Nephron progenitor cell (in vitro differentiated cells): ENCODE data around the gene FKBP5.
A peak's percentile ranks its signal among the peaks of the same experiment; 100 is the strongest.
"Not testable (repeated sequence)": the region's sequence is repeated elsewhere in the genome, so short reads cannot be mapped to it uniquely, and the experiment has no call there.

ENCODE experiments used
- DNase-seq: peaks from one replicate; pipeline ENCODE4 v3.0.0; 2021
- H3K27ac Mint-ChIP-seq: 2 replicates; pipeline ENCODE4 v1.8.0; 2021; ENCODE audit warnings: mild to moderate bottlenecking, moderate library complexity, mixed read lengths
- H3K27me3 Mint-ChIP-seq: 2 replicates; pipeline ENCODE4 v1.8.0; 2021; ENCODE audit warnings: mild to moderate bottlenecking, low read depth, mixed read lengths; ENCODE audit not compliant: poor library complexity
- H3K36me3 Mint-ChIP-seq: 2 replicates; pipeline ENCODE4 v1.8.0; 2021; ENCODE audit warnings: low read depth, mixed read lengths
- H3K4me1 Mint-ChIP-seq: 2 replicates; pipeline ENCODE4 v1.8.0; 2021; ENCODE audit warnings: mixed read lengths
- H3K4me3 Mint-ChIP-seq: 2 replicates; pipeline ENCODE4 v1.8.0; 2021; ENCODE audit warnings: mild to moderate bottlenecking, moderate library complexity, mixed read lengths
- H3K9me3 Mint-ChIP-seq: 2 replicates; pipeline ENCODE4 v1.8.0; 2021; ENCODE audit warnings: mild to moderate bottlenecking, moderate library complexity, mixed read lengths
- TF ChIP-seq, protein P1 (sequence below): fragments of 200-600 bp; sonication (generic); IDR thresholded peaks from 2 replicates; pipeline ENCODE4 v1.5.0; 2021; ENCODE audit warnings: antibody characterized with exemption

FKBP5 gene

GRCh38 chr6:35583893-35584688 is 104.6 kb downstream of the FKBP5 start:
- TF ChIP-seq, protein P1, sequence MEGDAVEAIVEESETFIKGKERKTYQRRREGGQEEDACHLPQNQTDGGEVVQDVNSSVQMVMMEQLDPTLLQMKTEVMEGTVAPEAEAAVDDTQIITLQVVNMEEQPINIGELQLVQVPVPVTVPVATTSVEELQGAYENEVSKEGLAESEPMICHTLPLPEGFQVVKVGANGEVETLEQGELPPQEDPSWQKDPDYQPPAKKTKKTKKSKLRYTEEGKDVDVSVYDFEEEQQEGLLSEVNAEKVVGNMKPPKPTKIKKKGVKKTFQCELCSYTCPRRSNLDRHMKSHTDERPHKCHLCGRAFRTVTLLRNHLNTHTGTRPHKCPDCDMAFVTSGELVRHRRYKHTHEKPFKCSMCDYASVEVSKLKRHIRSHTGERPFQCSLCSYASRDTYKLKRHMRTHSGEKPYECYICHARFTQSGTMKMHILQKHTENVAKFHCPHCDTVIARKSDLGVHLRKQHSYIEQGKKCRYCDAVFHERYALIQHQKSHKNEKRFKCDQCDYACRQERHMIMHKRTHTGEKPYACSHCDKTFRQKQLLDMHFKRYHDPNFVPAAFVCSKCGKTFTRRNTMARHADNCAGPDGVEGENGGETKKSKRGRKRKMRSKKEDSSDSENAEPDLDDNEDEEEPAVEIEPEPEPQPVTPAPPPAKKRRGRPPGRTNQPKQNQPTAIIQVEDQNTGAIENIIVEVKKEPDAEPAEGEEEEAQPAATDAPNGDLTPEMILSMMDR: peak; percentile 77
- no peak overlapping the region for H3K27ac Mint-ChIP-seq
- H3K27me3 Mint-ChIP-seq: no peaks in the 10 kb centered on the region
- DNase-seq: peak; percentile 71
- H3K4me3 Mint-ChIP-seq: no peak overlapping the region
- H3K4me1 Mint-ChIP-seq: peaks cover 7% of the 10 kb centered on the region
- H3K36me3 Mint-ChIP-seq: peaks cover 5% of the 10 kb centered on the region
- H3K9me3 Mint-ChIP-seq: no peaks in the 10 kb centered on the region

GRCh38 chr6:35582315-35582714 is 106.4 kb downstream of the FKBP5 start:
- H3K36me3 Mint-ChIP-seq: peaks cover 7% of the 10 kb centered on the region
- H3K4me3 Mint-ChIP-seq: no peak overlapping the region
- H3K27me3 Mint-ChIP-seq: no peaks in the 10 kb centered on the region
- H3K4me1 Mint-ChIP-seq: peaks cover 7% of the 10 kb centered on the region
- DNase-seq: no peak
- H3K9me3 Mint-ChIP-seq: no peaks in the 10 kb centered on the region
- no peak overlapping the region for H3K27ac Mint-ChIP-seq
- TF ChIP-seq, protein P1: no peak

DNA sequence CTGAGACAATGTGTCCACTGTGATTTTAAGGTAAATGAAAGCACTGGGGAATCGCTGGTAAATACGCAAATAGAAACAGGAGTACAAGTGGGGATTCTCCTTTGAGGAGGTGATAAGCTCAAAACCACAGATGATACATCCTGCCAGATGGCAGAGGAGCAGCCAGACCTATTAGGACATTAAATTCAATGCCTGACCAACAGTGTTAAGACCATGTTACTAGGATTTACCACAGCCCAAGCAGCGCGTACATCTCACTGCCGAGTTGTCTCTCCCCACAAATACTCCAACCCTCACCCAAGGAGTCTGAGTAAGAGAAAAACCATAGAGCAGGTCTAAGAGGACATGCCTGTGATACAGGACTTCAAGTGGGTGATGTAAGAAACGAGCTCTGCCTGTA is 107.1 kb downstream of the FKBP5 start:
- TF ChIP-seq, protein P1: no peak
- Mint-ChIP-seq H3K27ac (peak overlapping the region; percentile 60), H3K27me3 (no peaks in the 10 kb centered on the region), H3K9me3 (no peaks in the 10 kb centered on the region), H3K36me3 (peaks cover 12% of the 10 kb centered on the region), H3K4me1 (peaks cover 7% of the 10 kb centered on the region), H3K4me3 (no peak overlapping the region)
- no peak for DNase-seq

GRCh38 chr6:35580836-35581235 is 107.9 kb downstream of the FKBP5 start:
- H3K4me3 Mint-ChIP-seq: no peak overlapping the region
- H3K36me3 Mint-ChIP-seq: peaks cover 15% of the 10 kb centered on the region
- no peak for DNase-seq
- TF ChIP-seq, protein P1: no peak
- H3K27me3 Mint-ChIP-seq: no peaks in the 10 kb centered on the region
- H3K9me3 Mint-ChIP-seq: no peaks in the 10 kb centered on the region
- no peak overlapping the region for H3K27ac Mint-ChIP-seq
- H3K4me1 Mint-ChIP-seq: peaks cover 7% of the 10 kb centered on the region

GRCh38 chr6:35576682-35577081 is 112.0 kb downstream of the FKBP5 start:
- Mint-ChIP-seq H3K36me3 (peaks cover 30% of the 10 kb centered on the region), H3K4me3 (no peak overlapping the region), H3K27ac (no peak overlapping the region), H3K4me1 (peaks cover 9% of the 10 kb centered on the region), H3K27me3 (no peaks in the 10 kb centered on the region), H3K9me3 (no peaks in the 10 kb centered on the region)
- DNase-seq: no peak
- TF ChIP-seq, protein P1: no peak

GRCh38 chr6:35573495-35574110 is 115.1 kb downstream of the FKBP5 start:
- no peak for DNase-seq
- Mint-ChIP-seq H3K4me1 (peaks cover 9% of the 10 kb centered on the region), H3K36me3 (peaks cover 24% of the 10 kb centered on the region), H3K27me3 (no peaks in the 10 kb centered on the region), H3K4me3 (no peak overlapping the region), H3K9me3 (no peaks in the 10 kb centered on the region), H3K27ac (no peak overlapping the region)
- TF ChIP-seq, protein P1: no peak

DNA sequence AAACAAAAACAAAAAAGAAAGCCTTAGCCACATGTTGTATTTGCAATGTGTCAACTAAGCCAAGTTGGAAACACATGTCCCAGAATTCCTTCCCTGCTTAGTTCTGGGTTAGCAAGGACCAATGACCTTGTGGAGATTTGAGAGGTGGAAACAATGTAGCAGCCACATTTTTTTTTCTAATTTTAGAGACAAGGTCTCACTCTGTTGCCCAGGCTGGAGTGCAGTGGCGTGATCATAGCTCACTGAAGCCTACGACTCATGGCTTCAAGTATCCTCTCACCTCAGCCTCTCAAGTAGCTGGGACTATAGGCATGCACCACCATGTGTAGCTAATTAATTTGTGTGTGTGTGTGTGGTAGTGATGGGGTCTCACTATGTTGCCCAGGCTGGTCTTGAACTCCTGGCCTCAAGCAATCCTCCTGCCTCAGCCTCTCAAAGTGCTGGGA is 117.8 kb downstream of the FKBP5 start:
- Mint-ChIP-seq H3K9me3 (peaks cover 11% of the 10 kb centered on the region), H3K4me1 (peaks cover 25% of the 10 kb centered on the region), H3K36me3 (peaks cover 25% of the 10 kb centered on the region)
- H3K4me3 Mint-ChIP-seq, DNase-seq, H3K27ac Mint-ChIP-seq, H3K27me3 Mint-ChIP-seq: not testable (repeated sequence)
